Tibial artery (tissue), 4 donors: ENCODE results near the gene FHL5.

Experiments
- DNase-seq, 2 donors: peaks; one replicate each; pipeline ENCODE4 v3.0.0-alpha.2; 2019
- H3K27ac ChIP-seq, 2 donors: fragments of 200-600 bp; sonication (generic) in 1 of 2; 1 replicate in 1 of 2; 2 replicates in 1 of 2; pipeline ENCODE4 v1.5.1; 2018 to 2019; ENCODE audit warnings: mild to moderate bottlenecking in 1 of 2
- H3K27me3 ChIP-seq, 2 donors: fragments of 200-600 bp; sonication (generic) in 1 of 2; one replicate each; pipeline versions ENCODE4 v1.5.1 to v1.6.0; 2016 to 2019
- H3K36me3 ChIP-seq, 3 donors: fragments of 200-600 bp; sonication (generic) in 2 of 3; one replicate each; pipeline ENCODE4 v1.5.1; 2016 to 2019; ENCODE audit warnings: mild to moderate bottlenecking in 2 of 3
- H3K4me1 ChIP-seq, 4 donors: fragments of 200-600 bp; sonication (generic) in 2 of 4; 1 replicate in 3 of 4; 2 replicates in 1 of 4; pipeline ENCODE4 v1.5.1; 2016 to 2019
- H3K4me3 ChIP-seq, 2 donors: fragments of 200-600 bp; sonication (generic) in 1 of 2; 1 replicate in 1 of 2; 2 replicates in 1 of 2; pipeline ENCODE4 v1.5.1; 2018 to 2019; ENCODE audit warnings: mild to moderate bottlenecking in 2 of 2
- H3K9me3 ChIP-seq, 3 donors: fragments of 200-600 bp; sonication (generic) in 1 of 3; one replicate each; pipeline ENCODE4 v1.5.1; 2016 to 2019
- intact Hi-C: fragments of 100-400 bp; cut with DNase I; formaldehyde crosslinking; loops from one replicate; pipeline ENCODE4 v1.15.0; 2023; ENCODE audit warnings: low total_unique reads
- TF ChIP-seq, protein P1 (sequence below), 2 experiments: fragments of 200-600 bp in 1 of 2; fragments of 450-650 bp in 1 of 2; IDR thresholded peaks; one replicate each; pipeline ENCODE4 v1.5.1; 2017 to 2019; ENCODE audit warnings: antibody characterized with exemption in 2 of 2, mild to moderate bottlenecking in 1 of 2, moderate library complexity in 1 of 2

FHL5 gene

GRCh38 chr6:96562886-96563285 is at the start of gene FHL5:
FHL5 (plus strand) TSS chr6:96563128; CDS start chr6:96603614, 40,486 bp downstream.
- TF ChIP-seq, protein P1, sequence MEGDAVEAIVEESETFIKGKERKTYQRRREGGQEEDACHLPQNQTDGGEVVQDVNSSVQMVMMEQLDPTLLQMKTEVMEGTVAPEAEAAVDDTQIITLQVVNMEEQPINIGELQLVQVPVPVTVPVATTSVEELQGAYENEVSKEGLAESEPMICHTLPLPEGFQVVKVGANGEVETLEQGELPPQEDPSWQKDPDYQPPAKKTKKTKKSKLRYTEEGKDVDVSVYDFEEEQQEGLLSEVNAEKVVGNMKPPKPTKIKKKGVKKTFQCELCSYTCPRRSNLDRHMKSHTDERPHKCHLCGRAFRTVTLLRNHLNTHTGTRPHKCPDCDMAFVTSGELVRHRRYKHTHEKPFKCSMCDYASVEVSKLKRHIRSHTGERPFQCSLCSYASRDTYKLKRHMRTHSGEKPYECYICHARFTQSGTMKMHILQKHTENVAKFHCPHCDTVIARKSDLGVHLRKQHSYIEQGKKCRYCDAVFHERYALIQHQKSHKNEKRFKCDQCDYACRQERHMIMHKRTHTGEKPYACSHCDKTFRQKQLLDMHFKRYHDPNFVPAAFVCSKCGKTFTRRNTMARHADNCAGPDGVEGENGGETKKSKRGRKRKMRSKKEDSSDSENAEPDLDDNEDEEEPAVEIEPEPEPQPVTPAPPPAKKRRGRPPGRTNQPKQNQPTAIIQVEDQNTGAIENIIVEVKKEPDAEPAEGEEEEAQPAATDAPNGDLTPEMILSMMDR (IDR thresholded peaks at IDR 0.05), result no peak
- H3K4me3 ChIP-seq, result peak within 1 kb of the TSS; percentile 61 to 63
- peaks cover 0 to 13% (median 0%) of the 10 kb centered on the region in 4 donors for H3K4me1 ChIP-seq
- intact Hi-C loops, result no loop called here
- H3K27ac ChIP-seq, result peak within 1 kb of the TSS; percentile 76 to 77
- H3K9me3 ChIP-seq, result no peaks in the 10 kb centered on the region
- H3K27me3 ChIP-seq, result no peaks in the 10 kb centered on the region
- DNase-seq, result no peak
- no peaks in the 10 kb centered on the region for H3K36me3 ChIP-seq

GRCh38 chr6:96520171-96521115 is 42.5 kb upstream of the FHL5 start:
- no peaks in the 10 kb centered on the region for H3K9me3 ChIP-seq
- intact Hi-C loops, result loop anchor here (5.0 kb wide), 2 partner anchors 377 to 762 kb away; partner anchors contain the start of genes MMS22L and NDUFAF4
- H3K36me3 ChIP-seq, result peaks cover 2 to 4% (median 2%) of the 10 kb centered on the region in 3 donors
- TF ChIP-seq, protein P1 (IDR thresholded peaks at IDR 0.05), result no peak
- DNase-seq, result no peak
- no peaks in the 10 kb centered on the region for H3K27me3 ChIP-seq
- H3K4me1 ChIP-seq, result peaks cover 0 to 26% (median 16%) of the 10 kb centered on the region in 4 donors
- peak overlapping the region; percentile 60 to 71 for H3K4me3 ChIP-seq
- H3K27ac ChIP-seq, result peak overlapping the region in 1 of 2 donors; percentile 92

GRCh38 chr6:96521306-96521643 is 41.7 kb upstream of the FHL5 start:
- no peaks in the 10 kb centered on the region for H3K27me3 ChIP-seq
- DNase-seq, result no peak
- H3K4me3 ChIP-seq, result peak overlapping the region; percentile 60 to 71
- TF ChIP-seq, protein P1 (IDR thresholded peaks at IDR 0.05), result no peak
- no peaks in the 10 kb centered on the region for H3K9me3 ChIP-seq
- H3K36me3 ChIP-seq, result peaks cover 10 to 12% (median 11%) of the 10 kb centered on the region in 3 donors
- intact Hi-C loops, result loop anchor here (5.0 kb wide), 2 partner anchors 376 to 761 kb away; partner anchors contain the start of genes MMS22L and NDUFAF4
- H3K4me1 ChIP-seq, result peaks cover 0 to 26% (median 16%) of the 10 kb centered on the region in 4 donors
- H3K27ac ChIP-seq, result peak overlapping the region; percentile 85 to 92

DNA sequence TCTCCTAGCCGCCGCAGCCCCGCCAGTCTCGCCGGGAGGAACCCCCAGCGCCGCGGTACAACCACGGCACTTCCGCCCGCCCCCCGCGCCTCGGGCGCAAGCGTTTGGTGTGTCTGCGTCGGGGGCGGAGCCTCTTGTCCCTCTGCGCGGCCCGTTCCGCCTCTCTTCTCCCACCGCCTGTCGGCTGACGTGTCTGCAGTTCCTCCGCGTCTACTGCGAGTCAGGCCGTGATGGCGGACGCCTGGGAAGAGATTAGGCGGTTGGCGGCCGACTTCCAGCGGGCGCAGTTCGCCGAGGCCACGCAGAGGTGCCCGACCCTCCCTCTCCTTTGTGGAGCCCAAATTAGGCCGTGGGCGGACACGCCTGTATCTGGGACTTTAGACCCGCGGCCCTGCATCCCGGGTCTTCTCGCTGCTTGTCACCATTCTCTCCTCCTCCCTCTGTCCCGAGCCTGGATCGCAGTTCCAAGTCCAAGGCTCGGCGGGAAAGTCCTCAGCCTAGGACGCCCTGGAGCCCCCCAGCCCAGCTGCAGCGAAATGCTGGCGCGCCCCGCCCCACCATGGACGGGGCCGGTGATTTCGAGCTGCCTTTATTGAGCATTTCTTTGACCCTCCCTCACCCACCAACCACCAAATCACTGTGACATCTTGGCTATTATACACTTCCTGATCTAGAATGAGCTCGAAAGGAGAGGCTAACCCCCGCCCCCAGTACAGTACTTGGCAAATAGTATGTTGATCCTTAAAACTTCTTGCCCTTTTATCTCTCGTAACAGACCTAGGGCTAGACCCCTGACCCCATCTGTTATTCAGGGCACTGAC is 41.1 kb upstream of the FHL5 start, which contains the start of gene UFL1:
Gene UFL1 (plus strand): TSS at position 163 of the 821 bp plus-strand sequence. CDS start 68 bp downstream, at position 231.
- TF ChIP-seq, protein P1 (IDR thresholded peaks at IDR 0.05), result no peak
- Histone ChIP-seq H3K27ac (peak within 1 kb of the TSS; percentile 85 to 92), H3K4me1 (peaks cover 0 to 26% (median 16%) of the 10 kb centered on the region in 4 donors), H3K9me3 (no peaks in the 10 kb centered on the region), H3K27me3 (no peaks in the 10 kb centered on the region), H3K36me3 (peaks cover 11 to 18% (median 16%) of the 10 kb centered on the region in 3 donors), H3K4me3 (peak within 1 kb of the TSS; percentile 60 to 71)
- intact Hi-C loops, result loop anchor here (5.0 kb wide), 2 partner anchors 375 to 760 kb away; partner anchors contain the start of genes MMS22L and NDUFAF4
- DNase-seq, result peak; percentile 95 to 97

- Histone ChIP-seq H3K4me1 (peaks cover 0 to 26% (median 16%) of the 10 kb centered on the region in 4 donors), H3K4me3 (peak overlapping the region; percentile 60 to 71), H3K27ac (peak overlapping the region; percentile 85 to 92), H3K9me3 (no peaks in the 10 kb centered on the region), H3K36me3 (peaks cover 11 to 21% (median 18%) of the 10 kb centered on the region in 3 donors), H3K27me3 (no peaks in the 10 kb centered on the region)
- TF ChIP-seq, protein P1 (IDR thresholded peaks at IDR 0.05), result no peak
- intact Hi-C loops, result loop anchor here (5.0 kb wide), 2 partner anchors 375 to 760 kb away; partner anchors contain the start of genes MMS22L and NDUFAF4
- DNase-seq, result no peak
Observed at GRCh38 chr6:96522465-96523009, 40.4 kb upstream of the FHL5 start.
